GM19372 (cell line): ENCODE measurements around the gene PLD5.
"Not testable (repeated sequence)": the region's sequence is repeated elsewhere in the genome, so short reads cannot be mapped to it uniquely, and the experiment has no call there.

Experiments
- ATAC-seq: cut with Tn5 transposase; IDR thresholded peaks from one replicate; pipeline ENCODE4 v1.9.1; 2021; ENCODE audit warnings: mild to moderate bottlenecking, low read depth, moderate library complexity; ENCODE audit not compliant: unreplicated experiment

The PLD5 gene

GRCh38 chr1:242219298-242219901 is 305.1 kb downstream of the PLD5 start:
- no peak for ATAC-seq

GRCh38 chr1:242216368-242216767 is 308.1 kb downstream of the PLD5 start:
- ATAC-seq, result no peak

- ATAC-seq, result not testable (repeated sequence)
Observed at GRCh38 chr1:242214455-242214854, 310.0 kb downstream of the PLD5 start.

GRCh38 chr1:242212961-242213360 is 311.5 kb downstream of the PLD5 start:
- not testable (repeated sequence) for ATAC-seq

GRCh38 chr1:242212401-242212800 is 312.1 kb downstream of the PLD5 start:
- ATAC-seq, result no peak

DNA sequence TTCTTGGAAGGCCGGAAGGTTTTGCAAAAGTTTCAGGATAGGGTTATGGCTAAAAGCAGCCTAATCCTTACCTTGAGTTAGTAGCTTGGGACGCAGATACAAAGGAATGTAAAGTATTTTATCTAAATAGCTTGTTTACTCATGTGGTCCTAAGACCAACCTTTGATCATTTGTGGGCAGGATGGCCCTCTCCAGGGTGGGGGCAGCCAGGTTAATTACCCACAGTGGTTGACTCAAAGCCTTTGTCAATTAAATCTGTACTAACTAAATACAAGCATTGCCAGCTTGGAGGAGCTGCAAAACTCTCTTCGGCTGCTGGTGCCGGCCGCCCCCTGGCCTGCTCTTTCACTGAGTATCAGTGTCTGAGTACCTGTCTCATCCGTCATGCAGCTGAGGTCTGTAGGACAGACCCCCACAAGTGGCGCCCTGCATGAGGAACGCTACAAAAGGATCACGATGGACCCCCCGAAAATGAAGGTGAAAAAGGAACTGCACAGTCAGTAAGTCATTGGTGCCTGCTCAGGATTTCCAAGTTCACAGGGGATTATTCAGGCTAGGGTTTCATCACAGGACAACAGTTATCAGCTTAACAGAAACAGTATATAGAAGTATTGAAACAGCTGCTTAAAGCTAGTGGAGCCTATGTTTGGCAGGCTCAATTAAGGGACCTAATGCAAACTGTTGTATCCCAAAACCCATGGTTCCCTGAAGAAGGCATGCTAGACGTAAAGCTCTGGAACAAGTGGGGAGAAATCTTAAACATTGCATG is 313.1 kb downstream of the PLD5 start:
- ATAC-seq, result no peak

DNA sequence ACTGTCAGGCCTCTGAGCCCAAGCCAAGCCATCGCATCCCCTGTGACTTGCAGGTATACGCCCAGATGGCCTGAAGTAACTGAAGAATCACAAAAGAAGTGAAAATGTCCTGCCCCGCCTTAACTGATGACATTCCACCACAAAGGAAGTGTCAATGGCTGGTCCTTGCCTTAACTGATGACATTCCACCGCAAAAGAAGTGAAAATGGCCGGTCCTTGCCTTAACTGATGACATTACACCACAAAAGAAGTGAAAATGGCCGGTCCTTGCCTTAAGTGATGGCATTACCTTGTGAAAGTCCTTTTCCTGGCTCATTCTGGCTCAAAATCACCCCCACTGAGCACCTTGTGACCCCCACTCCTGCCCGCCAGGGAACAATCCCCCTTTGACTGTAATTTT is 314.2 kb downstream of the PLD5 start:
- ATAC-seq, result not testable (repeated sequence)

DNA sequence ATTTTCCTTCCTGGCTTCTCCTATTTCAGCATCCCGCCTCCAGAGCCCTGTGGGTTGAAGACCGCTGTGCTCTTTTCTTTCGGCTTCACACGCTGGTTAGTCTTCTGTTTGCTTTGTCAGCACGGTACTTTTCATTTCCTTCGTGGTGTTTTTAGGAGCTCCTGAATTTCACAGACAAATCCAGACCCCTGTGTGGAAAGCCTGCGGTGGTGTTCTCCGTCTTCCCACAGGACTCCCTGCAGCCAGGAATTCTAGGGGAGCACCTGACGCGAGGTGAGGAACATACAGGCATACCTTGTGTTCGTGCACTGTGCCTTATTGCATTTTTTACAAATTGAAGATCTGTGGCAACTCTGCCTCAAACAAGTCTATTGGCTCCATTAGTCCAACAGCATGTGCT is 315.4 kb downstream of the PLD5 start:
- ATAC-seq, result no peak

- no peak for ATAC-seq
Observed at GRCh38 chr1:242208021-242208420, 316.5 kb downstream of the PLD5 start.

DNA sequence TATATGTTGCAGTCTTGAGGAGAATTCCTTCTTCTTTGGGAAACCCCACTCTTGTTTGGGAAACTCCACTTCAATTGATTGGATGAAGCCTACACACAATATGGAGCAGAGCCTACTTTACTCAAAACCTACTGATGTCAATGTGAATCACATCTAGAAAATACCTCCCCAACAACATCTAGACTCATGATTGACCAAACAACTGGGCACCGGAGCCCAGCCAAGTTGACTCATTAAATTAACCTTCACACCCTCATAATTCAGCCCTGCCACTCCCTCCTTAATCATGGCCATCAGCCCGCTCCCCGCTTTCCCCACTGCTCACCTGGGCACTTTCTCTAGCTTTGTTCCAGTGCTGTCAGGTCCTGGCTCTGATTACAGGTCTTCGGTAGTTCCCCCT is 317.5 kb downstream of the PLD5 start:
- no peak for ATAC-seq

GRCh38 chr1:242205622-242206489 is 318.6 kb downstream of the PLD5 start:
- ATAC-seq, result no peak

DNA sequence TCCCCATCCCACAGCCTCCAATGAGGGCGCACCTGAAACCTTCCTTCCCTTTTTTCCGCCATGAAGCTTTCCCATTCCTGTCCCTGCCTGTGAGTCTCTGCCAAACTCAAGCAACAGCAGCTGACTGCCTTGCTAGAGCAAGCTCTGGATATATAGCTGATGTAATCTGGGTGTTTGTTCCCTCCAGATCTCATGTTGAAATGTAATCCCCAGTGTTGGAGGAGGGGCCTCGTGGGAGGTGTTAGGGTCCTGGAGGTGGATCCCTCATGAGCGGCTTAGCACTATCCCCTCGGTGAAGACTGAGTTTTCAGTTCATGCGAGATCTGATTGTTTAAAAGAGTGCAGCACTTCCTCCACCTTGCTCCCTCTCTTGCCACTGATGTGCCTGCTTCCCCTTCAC is 321.2 kb downstream of the PLD5 start:
- no peak for ATAC-seq

- no peak for ATAC-seq
Observed at GRCh38 chr1:242201090-242201489, 323.4 kb downstream of the PLD5 start.

DNA sequence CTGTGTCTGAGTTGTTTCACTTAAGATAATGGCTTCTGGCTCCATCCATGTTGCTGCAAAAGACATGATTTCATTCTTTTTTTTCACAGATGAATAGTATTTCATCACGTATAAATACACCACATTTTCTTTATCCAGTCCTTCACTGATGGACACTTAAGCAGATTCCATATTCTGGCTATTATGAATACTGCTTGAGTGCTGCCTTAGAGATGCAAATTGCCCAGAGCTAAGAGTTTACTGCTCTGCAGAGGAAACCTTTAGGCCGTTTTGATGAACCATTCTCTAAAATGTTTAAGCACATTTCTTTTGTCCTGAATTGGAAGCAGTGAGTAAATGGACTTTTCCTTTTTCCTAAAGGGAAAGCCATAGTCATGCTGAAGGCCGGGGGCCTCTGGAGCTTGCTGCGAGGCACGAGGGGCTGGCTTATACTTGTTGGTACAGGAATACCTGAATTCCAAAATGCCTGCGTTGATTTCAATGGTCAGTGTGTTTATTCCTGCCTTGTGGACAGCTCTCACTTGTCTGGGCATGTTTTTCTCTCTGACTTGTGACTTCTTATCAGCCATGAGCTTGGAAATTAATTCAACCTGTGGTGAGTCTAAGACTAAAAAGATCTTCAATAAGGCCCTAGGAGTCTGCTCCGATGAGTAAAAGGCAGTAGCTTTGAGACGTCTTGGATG is 324.6 kb downstream of the PLD5 start:
- ATAC-seq, result no peak

- no peak for ATAC-seq
Observed at GRCh38 chr1:242197907-242198820, 326.3 kb downstream of the PLD5 start.

DNA sequence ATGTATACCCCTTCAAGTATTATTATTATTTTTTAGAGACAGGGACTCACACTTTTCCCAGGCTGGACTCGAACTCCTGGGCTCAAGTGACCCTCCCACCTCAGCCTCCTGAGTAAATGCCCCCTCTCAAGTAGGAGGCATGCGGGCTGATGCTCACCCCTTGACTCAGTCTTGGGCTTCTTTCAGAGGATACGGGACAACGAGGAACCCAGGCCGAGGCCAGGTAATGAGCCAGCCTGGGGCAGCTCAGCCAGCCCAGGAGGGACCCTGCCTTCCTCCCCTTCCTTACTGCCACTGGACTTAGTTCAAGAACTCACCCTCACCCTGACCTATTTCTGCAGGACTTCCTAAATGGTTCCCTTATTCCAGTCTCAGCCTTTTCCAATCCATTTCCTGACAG is 327.6 kb downstream of the PLD5 start:
- ATAC-seq, result no peak

GRCh38 chr1:242196101-242196500 is 328.4 kb downstream of the PLD5 start:
- ATAC-seq, result no peak

- no peak for ATAC-seq
Observed at GRCh38 chr1:242189591-242189990, 334.9 kb downstream of the PLD5 start.

- peak; percentile 80 for ATAC-seq
Observed at GRCh38 chr1:242187816-242188215, 336.7 kb downstream of the PLD5 start.

GRCh38 chr1:242187171-242187570 is 337.3 kb downstream of the PLD5 start:
- ATAC-seq, result no peak
